SH-SY5Y (cell line): ENCODE data around the gene TTBK1.

Experiments
- GATA2 ChIP-seq: IDR thresholded peaks from 2 replicates; pipeline ENCODE4 v1.6.1; 2011; ENCODE audit warnings: mild to moderate bottlenecking, low read depth, low read length
- GATA3 ChIP-seq: IDR thresholded peaks from 2 replicates; pipeline ENCODE4 v1.6.1; 2011; ENCODE audit warnings: low read depth, mild to moderate bottlenecking, low read length, moderate library complexity

DNA sequence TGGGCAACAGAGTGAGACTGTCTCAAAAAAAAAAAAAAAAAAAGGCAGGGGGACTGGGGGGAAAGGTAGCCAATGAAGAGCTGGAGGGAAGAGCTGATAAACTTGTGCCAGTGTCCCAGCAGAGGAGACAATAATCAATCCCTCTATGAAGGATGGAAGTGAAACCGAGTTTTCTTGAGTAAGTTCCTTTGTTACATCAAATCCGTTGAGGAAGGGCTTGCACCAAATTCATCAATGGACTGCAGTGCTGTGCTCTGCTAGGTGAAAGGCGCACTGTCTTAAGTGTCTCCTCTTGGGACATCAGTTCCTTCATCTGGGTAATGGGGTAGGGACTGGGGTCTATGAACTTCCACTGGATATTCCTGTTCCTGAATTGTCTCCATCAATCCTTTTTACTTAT lies 68.4 kb downstream of the TTBK1 start:
- TF ChIP-seq GATA3: no peak
- no peak for TF ChIP-seq GATA2
